CD4-positive, alpha-beta T cell treated with Interleukin-6 for 4 hours (primary cell): ENCODE measurements around the gene PACSIN1.

Experiments used
- DNase-seq: peaks from one replicate; pipeline ENCODE4 v3.0.0-alpha.2; 2020; ENCODE audit warnings: mixed read lengths

Gene PACSIN1

DNA sequence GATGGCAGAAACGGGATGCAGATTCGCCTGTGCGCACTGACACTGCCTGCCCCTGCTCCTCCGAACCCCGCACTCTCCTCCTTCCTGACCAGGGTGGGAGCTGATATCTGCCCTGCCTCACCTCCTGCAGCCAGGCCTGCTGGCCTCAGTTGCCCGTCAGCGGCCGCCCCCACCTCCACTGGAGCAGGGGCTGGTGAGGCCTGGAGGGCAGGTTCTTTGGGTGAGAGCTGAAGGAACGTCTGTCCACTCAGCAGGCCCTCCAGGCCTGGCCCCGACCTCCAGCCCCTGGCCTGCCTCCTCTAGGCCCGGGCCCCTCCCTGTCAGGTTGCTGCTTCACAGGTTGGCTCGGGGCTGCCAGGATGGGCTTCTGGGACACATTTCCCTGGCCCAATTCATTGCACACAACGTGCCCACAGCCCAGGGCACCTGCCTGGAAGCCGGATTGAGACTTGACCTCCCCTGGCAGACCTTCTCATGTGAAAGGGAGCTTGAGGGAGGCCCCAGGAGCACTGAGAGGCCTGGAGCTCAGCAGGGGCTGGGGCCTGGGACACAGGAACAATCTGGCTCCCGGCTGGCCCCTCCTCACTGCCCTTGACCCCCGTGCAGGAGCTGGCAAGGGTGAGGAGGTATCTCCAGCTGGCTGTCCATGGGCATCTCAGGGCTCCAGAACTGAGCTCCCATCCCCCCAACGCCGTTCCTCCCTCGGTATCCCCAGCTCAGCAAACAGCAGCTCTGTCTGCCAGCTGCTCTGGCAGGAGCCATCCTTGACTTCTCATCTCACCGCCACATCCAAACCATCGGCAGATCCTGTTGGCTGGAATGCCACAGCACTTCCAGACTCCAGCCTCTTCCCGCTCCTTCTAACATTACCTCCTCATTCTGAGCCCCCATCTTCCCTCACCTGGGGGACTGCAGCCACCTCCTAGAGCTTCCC, 50.8 kb downstream of the PACSIN1 start:
- DNase-seq = no peak

DNA sequence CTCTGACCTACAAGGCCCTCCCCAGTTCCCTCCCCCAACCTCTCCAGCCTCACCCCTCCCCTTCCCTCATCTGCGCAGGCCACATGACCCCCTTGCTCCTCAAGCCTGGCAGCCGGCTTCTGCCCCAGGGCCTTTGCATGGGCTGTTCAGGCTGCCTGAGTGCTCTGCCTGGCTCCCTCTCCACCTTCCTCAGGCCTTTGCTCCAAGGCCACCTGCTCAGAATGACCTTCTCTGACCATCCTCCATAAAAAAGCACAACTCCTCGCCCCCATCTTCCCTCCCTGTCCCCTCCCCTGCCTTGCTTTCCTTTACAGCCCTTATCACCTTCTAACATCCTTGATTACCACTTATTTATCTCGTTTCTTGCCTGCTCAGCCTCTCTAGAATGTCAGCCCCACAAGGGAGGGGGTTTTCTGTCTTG, 51.6 kb downstream of the PACSIN1 start:
- no peak for DNase-seq

DNA sequence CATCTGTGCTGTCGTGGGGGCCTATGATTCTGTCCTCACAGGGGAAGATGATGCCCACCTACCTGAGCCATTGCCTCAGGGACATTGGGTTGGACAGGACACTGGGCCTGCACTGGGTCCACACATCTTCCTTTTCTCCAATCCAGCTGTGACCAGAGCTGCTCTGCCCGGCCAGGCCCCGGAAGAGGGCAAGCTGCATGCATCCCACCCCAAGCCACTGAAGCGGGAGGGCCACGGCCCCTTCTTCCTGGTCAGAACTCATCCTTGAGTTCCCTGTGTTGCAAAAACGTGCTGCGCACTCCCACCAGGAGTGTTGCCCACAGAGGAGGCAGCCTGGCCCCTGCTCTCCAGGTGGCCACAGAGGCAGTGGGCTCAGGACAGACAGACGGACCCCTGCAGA, 52.1 kb downstream of the PACSIN1 start:
- no peak for DNase-seq

DNA sequence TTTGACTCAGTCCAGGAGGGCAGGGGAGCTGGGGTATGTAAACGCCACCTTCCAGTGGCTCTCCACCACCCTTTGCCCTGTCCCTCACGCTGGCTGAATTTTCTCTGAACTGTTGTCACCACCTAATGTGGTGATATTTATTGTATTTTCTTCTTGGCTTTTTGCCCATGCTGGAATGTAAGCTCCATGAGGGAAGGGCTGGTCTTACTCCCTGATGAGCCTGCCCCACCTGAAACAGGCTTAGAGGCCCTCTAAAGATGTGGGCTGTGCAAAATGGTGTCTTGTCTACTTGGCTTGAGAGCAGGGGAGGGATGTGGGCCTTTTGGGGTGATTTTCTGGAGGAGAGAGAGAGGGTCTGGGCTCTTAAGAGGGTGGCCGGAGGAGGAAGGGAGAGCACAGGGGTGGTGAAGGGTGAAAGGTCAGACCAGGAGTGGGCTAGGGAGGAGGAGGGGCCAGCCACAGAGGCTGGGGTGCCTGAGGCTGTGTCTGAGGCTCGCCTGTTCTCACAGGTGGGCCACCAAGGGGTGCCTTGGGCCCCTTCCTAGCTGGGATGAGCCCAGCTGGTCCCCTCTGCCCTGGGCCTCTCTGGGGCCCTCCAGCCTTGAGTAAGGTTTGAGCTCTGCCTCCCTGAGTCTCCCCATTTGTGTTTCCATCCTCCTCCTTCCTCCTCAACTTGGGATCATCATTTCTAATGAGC, 52.9 kb downstream of the PACSIN1 start:
- no peak for DNase-seq

DNA sequence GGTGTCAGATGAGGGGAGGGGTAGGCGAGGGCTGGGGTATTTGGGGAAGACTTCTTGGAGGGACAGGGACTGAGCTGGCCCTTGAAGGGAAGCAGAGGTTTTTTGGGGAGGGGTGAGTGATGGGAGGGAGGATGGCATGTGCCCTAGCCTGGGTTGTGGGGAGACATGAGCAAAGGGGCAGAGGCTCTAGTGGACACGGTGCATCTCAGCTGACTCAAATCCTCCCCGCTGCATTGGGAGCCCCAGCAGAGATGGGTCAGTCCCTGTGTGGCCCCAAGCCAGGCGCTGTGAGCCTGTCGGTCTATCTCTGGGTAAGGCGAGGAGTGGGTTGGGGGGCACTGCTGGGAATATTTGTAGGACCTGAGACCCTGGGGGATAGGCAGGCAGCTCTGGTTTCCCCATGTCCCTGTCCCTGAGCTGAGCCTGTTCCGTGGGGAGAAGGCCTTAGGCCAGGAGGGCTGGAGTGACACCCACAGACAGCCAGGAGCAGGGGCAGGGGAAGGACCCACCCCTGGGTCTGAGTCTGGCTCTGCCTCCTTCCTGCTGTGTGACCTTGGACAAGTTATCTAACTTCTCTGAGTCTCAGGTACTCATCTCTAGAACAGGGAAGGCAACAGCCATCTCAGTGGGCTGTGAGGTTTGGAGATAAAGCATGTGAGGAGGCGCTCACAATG, 54.2 kb downstream of the PACSIN1 start:
- DNase-seq = no peak

DNA sequence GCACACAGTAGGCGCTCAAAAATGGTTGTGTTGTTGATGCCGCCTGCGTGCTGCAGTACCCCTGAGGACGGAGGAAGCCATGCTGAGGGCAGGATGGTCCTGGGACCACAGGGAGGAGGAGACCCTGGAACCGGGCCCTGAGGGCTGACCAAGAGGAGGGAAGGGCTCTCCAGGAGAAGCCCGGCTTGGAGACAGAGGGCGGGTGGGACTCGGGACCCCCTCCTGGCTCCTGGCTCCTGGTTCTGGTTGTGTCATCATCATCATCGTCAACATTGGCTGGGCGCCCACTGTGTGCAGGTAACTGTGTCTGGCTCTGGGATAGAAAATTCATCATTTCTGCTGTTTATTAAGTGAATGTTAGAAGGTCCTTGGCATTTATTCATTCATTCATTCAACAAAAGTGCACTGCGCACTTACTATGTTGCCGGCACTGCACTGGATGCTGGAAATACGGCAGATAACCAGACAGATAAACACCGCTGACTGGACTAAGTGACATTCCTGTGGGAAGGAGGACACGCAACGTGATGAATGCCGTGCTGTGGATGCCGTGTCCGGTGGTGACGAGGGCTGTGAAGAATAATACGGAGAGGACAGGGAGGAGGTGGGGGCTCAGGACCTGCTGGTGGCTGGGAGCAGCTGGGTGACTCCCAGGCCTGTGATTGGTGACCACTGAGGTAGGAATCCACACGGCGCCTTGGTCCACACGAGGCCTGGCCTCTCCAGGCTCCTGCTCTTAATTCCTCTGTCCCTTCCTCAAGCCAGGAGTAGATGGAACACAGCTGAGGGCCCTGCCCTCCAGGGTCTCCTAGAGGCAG, 55.0 kb downstream of the PACSIN1 start:
- DNase-seq = no peak

DNA sequence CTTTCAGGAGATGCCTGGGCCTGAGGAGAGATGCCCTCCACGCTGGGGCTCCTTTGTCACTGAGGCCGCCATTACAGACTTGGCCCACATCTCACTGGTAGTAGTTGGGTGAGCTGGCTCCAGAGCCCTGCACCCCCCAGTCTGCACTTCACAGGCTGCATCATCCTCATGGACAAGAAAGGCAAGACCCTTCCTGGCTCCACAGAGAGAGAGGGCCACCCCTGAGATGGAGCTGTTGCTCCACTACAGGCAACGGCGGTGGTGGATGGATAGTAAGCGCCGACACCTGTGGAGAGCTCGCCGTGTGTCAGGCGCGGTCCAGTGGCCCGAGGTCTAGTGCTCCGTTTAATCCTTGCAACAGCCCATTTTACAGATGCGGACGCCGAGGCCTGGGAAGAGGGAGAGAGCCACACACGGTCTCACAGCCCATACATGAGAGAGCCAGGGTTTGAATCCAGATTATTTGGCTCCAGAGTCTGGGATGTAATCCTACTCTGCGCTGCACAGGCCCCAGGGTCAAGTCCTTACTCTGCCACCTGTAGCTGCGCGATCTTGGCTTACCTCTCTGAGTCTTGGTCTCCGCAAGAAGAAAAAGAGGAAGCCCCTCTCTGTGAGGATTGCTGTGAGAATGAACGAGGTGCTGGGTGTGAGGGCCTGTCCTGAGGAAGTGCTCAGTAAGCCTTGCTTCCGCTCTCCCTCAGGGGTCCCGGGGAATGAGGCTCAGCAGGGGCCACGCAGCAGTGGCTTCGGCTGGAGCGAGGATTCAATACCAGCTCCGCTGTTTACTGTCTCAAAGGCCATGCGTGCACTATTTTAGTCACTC, 55.8 kb downstream of the PACSIN1 start:
- no peak for DNase-seq

DNA sequence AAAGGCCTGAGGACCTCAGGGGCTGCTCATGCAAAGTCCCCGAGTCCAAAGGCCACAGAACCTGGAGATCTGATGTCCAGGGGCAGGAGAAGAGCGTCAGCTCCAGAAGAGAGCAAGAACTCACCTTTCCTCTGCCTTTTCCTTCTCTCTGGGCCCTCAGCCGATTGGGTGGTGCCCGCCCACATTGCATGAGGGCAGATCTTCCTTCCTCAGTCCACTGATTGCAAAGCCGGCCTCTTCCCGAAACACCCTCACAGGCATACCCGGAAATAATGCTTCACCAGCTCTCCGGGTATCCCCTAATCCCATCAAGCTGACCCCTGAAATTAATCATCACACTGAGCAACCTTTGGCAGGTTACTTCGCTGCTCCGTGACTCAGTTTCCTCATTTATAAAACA, 56.9 kb downstream of the PACSIN1 start:
- no peak for DNase-seq

DNA sequence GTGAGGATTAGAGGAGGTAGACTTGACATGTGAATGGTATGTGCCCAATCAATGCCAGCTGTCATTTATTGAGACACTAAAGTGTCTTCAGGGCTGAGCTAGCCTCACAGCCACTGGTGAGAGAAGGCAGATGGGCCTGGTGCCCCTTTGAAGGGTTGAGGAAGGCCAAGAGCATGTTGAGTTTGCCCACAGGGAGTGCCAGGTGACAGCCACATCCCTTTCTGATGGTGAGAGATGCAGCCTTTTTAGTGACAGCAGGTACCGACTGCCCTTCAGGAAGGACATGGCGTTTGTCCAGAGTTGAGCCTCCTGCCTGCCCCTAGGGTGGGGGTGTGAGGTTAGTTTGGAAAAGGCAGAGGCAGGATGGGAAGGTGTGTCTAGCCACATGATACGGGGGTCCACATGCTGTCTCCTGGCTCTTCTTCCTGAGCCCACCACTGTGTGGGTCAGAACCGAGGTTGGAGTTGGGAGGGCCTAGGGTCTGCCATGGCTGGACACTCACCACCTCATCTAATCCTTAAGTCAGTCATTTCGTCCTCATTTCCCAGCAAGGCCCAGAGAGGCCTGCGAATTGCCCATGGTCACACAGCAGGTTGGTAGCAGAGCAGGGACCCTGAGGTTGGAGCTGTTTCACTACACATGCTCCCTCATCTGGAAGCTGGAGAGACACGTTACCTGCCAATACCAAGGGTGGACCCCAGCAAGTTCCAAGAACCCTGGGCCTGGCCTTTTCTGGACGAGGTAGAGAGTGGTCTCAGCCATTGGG, 57.7 kb downstream of the PACSIN1 start:
- no peak for DNase-seq

DNA sequence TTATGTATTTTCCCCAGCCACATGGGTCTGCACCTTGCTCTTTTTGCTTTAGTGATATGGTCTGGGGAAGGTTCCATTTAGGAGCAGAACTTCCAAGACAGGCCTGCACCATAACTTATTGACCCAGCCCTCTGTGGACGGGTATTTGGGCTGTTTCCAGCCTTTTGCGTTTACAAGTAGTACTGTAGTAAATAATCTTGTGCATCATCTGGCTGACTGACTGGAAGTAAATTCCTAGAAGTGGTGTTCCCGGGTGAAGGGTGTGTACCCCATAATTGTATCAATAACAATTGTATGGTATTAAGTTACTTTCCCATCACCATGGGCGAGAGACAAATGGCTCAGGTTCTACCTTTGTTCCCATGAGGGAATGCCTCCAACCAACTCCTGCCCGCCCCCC, 58.6 kb downstream of the PACSIN1 start:
- DNase-seq = no peak

DNA sequence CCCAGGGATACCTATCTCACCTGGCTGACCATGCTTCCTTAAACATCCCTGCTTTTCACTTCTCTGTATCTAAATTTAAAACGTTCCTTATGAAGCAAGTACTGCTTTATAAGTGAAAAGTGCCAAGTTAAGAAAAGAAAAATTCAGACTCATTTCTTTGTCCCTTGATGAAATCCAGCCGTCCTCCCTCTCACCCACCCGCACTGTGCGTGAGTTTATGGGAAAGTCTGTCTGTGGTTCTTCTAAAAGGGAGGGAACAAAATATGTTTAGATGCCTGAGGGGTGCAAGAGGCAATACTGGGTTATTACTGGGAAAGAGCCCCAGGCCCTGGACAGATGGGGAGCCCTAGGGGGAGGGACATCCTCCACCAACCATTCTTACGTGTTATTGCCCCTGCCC, 59.1 kb downstream of the PACSIN1 start:
- no peak for DNase-seq

DNA sequence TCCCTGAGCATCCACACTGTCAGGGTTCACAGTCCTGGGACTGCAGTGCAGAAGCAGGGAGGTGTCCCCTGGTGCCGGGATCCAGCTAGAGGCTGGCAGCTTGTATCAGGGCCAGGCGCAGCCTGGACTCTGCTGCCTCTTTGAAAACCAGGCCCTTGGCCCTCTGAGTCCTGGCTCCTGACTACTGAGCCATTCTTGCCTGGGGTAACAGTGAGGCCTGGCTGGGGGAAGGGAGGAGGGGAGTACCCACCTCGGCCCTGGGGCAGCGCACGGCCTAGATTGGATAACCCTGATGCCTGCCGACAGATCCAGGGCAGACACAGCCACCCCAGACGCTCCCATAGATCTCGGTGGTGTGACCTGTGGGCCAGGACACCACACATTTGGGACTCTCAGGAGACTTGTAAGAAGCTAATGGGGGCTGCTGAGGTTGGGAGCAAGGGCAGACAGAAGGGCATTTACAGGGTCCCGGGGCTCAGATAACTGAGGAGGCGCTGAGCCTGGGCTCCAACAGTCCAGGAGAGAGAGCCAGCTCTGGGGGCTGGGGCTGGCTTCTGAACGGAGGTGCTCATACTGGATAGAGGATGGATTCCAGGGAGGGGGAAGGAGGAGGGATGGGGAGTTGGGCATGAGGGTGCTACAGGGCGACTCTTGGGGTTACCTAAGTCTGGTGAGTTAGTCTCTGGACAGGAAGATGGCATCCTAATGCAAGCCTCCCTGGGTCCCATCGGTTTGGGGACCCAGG, 59.7 kb downstream of the PACSIN1 start:
- DNase-seq = no peak

DNA sequence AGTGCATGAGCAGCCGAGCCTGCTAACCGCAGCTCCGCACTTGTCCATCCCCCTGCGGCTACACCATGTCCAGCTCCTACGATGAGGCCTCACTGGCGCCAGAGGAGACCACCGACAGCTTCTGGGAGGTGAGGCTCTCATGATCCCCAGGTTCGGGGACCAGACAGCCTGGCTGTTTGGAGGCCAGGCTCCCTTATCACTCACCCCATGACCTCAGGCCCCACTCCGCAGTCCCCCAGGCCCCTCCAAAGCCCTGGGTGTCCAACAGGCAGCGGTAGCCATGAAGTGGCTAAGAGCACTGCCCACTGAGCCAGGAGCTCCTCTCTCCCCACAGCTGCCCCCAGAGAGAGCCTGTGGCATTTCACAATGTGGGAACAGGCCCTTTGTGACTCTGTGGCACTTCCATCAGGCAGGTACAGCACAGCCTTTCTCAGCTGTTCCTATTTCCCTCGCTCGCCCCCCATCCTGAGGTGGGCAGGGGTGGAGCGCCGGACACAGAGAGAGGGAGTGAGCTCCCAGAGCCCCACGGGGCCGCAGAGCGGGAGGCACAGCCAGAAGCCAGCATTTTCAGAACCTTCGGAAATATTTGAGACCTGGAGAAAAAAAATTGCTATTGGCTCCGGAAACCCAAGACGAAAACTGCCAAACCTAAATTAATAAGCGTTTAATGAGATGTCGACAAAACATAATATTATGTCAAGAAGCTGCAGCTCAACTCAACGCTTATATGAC, 60.5 kb downstream of the PACSIN1 start:
- no peak for DNase-seq

DNA sequence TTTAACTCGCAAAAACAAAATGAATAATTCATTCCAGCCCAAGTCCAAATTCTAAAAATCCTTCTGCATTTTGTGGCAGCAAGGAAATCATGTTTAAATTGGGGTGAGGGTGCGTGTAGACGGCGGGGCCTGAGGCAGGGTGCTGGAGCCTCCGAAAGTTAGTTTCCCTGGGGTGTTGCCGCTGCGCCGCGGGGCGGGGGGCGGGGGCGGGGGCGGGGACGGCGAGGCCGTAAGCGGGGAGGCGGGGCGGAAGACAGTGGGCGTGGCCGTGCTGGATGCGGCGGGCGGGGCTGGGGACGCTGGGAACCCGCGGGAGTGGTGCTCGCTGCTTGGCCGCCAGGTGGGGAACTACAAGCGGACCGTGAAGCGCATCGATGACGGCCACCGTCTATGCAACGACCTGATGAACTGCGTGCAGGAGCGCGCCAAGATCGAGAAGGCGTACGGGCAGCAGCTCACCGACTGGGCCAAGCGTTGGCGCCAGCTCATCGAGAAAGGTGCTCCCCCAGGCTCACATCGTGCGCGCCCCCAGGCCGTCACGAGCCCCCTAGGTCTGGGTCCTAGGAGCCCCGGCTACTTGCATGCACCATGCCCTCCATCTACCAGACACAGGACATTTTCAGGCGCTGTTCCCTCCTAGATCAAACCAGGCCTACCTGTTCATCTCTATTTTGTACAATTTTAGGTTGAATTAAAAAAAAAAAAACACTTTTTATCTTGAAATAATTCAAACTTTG, 61.3 kb downstream of the PACSIN1 start:
- peak; percentile 98 for DNase-seq

DNA sequence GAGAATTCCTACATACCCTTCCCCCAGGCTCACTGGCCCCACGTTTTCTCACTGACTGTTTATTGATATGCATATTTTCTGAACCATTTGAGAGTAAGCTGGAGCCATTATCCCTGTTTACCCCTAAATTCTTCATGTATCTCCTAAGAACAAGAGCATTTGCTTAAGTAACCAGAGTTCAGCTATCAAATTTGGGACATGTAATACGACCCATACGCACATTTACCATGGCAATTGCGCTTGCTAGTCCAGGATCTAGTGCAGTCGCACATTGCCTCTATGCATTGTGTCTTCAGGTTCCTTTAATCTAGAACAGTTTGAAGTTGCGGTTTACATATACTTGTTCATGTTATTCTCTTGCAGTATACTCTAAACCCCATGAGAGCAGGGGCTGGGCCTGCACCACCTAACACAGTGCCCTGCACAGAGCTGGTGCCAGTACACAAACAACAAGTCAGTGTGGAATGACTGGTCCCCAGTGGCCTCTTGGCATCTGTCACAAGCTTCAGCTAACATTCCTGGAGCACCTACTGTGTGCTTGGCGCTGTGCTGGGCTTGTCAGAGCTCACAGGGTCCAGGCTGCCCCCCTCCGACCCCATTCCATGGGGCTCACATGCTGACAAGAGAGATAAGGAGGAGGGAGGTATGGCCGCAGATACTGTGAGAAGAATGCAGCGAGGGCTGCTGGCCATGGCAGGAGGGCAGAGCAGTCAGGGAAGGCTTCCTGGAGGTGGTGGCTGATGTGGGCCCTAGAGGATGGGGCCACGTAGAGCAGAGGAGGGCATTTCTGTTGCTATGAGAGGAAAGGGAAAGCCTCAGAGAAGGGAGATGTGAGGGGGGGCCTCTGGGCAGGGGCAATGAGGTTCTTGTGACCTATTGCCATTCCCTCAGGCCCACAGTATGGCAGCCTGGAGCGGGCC, 62.1 kb downstream of the PACSIN1 start:
- no peak for DNase-seq

DNA sequence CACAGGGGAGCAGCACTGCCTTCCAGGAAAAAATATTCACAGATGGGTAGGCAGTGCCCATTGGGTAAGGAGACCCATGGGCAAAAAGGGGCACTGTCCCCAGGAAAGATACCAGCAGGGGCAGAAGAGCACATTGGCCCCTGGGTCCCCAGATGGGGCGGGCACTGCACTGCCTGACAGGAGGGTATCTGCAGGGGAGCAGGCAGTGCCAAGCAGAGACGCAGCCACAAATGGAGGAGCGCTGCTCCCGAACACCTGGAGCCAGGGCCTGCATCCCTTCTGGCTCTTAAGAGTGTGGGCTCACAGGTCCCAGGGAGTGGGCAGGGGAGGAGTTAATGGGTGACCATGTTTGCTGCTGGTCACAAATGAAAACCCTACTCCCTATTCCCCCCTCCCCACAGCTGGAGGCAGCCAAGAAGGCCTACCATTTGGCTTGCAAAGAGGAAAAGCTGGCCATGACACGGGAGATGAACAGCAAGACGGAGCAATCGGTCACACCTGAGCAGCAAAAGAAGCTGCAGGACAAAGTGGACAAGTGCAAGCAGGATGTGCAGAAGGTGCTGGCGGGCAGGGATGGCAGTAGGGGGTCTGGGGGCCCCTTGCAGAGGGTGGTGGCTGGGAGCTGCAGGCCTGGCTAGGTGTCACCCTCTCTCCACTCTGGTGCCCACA, 63.3 kb downstream of the PACSIN1 start:
- no peak for DNase-seq
